NCI-H2196 treated with DMSO at 0.1 percent for 48 hours (cell line): ENCODE results near the gene RNF169.
"Not testable (repeated sequence)": the region's sequence is repeated elsewhere in the genome, so short reads cannot be mapped to it uniquely, and the experiment has no call there.

ENCODE experiments used
- DNase-seq: peaks from one replicate; lab custom pipeline; 2025; ENCODE audit not compliant: unreplicated experiment; lab: John Stamatoyannopoulos, UW

RNF169 gene

DNA sequence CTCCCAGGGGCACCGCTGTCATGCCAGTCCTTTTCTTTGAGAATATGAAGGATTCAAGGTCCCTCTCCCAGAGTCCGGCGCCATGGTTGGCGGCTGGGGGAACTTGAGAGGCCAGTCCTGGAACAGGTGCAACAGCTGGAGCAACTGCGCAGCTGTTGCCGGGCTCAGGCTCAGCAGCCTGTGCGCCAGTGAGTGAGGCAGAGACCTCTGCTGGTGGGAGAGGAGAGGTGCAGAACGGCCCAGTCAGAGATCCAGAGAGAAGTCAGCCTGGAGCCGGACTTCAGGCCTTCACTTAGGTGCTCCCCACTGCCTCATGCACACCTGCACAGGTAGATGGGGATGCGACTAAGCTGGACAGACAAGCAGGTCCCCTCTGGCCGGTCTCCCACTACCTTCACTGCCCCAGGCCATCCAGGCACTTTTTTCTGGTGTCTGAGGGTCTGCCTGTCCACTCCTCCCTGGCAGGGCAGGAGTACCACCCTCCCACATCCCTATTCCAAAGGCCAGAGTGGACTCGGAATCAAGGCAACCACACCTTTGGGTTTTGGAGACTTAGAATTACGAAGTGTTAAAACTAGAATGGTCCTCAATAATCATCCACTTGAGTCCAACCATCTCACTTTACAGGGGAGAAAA is 22.0 kb upstream of the RNF169 start:
- DNase-seq, result peak; percentile 82

DNA sequence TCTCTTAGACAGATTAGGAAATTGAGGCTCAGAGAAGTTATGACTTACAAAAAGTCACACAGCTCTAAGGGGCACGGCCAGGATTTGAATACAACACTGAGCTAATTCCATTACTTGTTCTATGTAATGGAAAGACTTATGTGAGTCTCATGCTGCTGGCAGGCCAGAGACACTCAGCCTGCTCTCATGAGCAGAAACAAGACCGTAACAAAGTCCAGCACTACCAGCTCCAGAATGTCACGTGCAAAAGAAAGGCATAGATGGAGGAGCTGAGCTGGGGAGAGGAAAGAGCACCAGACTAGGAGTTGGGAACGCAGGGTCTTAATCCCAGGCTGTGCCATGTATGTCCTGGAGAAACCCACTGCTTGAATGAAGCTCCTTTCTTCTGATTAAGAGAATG is 19.3 kb upstream of the RNF169 start:
- DNase-seq, result no peak

- DNase-seq, result no peak
Observed at GRCh38 chr11:74730571-74731260, 17.9 kb upstream of the RNF169 start.

GRCh38 chr11:74731301-74732094 is 17.2 kb upstream of the RNF169 start, which contains the start of gene CHRDL2:
CHRDL2 (minus strand) TSS chr11:74731426; CDS start chr11:74730888, 538 bp downstream.
- DNase-seq, result no peak

DNA sequence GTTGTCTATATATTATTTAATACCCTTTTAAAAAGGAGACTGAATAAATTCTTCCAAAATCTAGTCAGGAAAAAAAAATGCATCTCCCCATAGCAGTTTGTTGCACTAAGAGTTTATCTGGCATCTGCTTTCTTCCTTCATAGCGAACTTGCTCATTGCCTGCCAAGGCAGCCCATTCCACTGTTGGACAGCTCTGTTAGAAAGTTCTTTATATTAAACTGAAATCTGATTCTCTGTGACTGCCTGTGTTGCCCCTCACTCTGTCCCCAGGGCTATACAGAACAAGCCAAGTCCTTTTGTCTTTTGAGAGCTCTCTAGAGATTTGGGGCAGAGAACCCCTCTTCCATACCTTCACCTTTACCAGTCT is 14.1 kb upstream of the RNF169 start:
- DNase-seq, result no peak

GRCh38 chr11:74735365-74735928 is 13.2 kb upstream of the RNF169 start:
- DNase-seq, result no peak

- DNase-seq, result no peak
Observed at GRCh38 chr11:74736031-74736430, 12.6 kb upstream of the RNF169 start.

- DNase-seq, result peak; percentile 8
Observed at GRCh38 chr11:74739546-74740270, 8.9 kb upstream of the RNF169 start.

DNA sequence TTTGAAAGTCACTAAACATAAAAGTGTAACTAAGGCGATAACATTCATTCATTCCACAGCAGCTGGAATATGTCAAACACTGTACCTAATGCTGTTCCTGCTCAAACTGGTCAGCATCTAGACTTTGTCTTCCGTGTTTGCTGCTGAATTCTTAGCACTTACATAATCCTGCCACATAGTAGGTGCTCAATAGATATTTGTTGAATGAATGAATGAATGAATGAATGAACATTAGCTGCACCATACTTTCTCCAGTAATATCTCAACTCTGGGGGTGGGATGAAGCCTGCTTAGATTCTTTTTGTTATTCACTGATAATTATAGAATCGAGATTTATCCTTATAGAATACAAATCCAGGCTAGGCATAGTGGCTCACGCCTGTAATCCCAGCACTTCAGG is 6.6 kb upstream of the RNF169 start:
- DNase-seq, result no peak

GRCh38 chr11:74743640-74744039 is 5.0 kb upstream of the RNF169 start:
- no peak for DNase-seq

GRCh38 chr11:74744277-74744676 is 4.4 kb upstream of the RNF169 start:
- no peak for DNase-seq

GRCh38 chr11:74746868-74747267 is 1.8 kb upstream of the RNF169 start:
- DNase-seq, result no peak

DNA sequence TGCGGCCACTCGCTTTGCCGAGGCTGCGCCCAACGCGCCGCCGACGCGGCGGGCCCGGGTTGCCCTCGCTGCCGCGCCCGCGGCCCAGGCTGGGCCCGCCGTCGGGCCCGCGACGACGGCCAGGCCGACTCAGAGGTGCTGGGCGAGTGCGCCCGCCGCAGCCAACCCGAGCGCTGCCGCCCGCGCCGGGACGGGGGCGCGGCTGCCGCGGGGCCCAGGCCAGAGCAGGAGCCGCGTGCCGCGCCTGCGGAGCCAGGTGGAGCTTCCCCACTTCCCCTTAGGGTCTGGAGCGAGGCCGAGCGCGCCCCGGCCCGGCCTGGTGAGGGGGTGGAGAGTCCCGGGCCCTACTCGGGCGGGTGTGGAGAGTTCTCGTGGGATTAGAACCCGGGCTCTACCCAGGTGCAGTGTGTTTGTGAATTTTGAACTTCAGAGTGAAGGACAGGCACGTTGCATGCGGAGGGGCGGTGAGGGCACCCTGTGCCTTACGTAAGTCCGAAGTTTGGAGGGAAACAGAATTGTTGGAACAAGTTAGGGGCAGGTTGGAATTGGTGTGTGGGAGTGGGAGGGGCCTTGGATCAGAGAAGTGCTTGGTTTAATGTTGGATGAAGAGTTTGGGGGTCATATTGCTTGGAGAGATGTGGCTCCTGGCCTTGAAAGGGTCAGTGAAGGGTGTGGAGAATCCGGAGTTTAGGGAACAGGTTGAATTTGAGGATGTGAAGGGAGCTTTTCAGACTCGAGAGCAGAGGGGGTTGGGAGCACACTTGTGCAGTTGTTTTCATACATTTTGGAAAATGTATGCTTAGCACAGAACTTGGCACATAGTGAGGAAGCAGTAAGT is 697 bp downstream of the RNF169 start:
- no peak for DNase-seq

- no peak for DNase-seq
Observed at GRCh38 chr11:74749965-74750296, 1.3 kb downstream of the RNF169 start.

GRCh38 chr11:74750598-74750997 is 1.9 kb downstream of the RNF169 start:
- not testable (repeated sequence) for DNase-seq

DNA sequence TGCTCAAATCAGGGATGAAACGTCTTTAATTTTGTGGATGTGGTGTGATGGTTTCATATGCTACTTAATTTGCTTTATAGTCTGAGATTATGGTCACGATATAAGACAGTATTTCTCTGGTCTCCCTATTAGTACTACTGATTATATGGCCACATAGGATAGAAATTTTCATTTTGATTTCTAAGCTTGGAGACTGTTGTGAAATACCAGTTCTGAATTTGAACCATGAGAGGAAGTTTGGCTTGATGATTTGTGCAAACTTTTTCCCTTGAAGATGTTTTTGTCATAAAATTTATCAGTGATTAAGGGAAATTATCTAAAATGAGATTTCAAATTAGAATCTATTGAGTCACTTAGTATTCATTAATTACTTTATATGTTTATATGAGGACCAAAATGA is 2.7 kb downstream of the RNF169 start:
- no peak for DNase-seq

DNA sequence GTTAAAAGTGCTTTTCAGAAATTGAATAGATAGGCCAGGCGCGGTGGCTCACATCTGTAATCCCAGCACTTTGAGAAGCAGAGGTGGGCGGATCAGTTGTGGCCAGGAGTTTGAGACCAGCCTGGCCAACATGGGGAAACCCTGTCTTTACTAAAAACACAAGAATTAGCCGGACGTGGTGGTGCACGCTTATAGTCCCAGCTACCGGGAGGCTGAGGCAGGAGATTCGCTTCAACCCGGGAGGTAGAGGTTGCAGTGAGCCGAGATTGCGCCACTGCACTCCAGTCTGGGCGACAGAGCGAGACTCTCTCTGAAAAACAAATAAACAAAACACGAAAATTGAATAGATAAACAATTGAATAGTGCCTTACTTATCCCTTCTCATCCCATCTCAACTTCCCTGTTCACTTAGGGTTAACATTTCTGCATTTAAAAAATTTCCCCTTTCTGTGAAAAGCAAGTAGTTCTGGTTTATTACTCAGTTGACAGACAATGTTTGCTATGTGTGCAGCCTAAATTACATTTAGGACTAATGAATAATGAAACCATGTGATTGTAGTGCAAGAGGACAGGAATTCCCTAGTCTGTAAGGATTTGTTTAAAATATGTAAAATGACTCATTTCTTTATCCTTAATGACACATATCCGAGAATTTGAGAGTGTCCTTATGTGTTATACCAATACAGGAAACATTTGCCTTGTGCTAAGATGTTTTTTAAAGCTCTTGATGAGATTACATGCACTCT is 6.0 kb downstream of the RNF169 start:
- no peak for DNase-seq

GRCh38 chr11:74755395-74755995 is 6.8 kb downstream of the RNF169 start:
- DNase-seq, result no peak

DNA sequence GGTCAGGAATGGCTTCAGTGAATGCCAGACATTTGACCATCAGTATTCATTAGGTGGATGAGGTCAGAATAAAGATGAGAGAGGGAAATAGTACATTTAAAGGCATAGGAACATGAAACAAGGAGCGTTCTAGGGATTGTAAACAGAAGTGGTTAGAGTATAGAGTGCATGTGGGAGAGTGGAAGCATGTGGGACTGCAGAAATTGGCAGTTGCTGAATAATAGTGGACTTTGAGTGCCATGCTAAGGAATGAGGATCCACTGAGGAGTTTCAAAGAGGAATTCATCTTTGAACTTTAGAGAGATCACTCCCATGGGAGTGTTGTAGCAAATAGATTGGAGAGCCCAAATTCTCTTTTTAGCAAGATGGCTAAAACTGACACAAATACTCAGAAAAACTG is 7.9 kb downstream of the RNF169 start:
- no peak for DNase-seq
